Measurements from ENCODE around the gene PROSER1.
"Not testable (repeated sequence)": the region's sequence is repeated elsewhere in the genome, so short reads cannot be mapped to it uniquely, and the experiment has no call there.

PROSER1 gene

GRCh38 chr13:39037880-39038568 lies at the start of gene PROSER1, which contains the start of gene NHLRC3:
PROSER1 (minus strand) TSS chr13:39038089; CDS start chr13:39037242, 847 bp downstream.
NHLRC3 (plus strand) TSS chr13:39038456; CDS start chr13:39038640, 184 bp downstream.
- peak; percentile 84 for DNase-seq

GRCh38 chr13:39086251-39086945 lies 48.5 kb upstream of the PROSER1 start:
- not testable (repeated sequence) for DNase-seq

GRCh38 chr13:39073983-39074382 lies 36.1 kb upstream of the PROSER1 start:
- no peak for DNase-seq

GRCh38 chr13:39072842-39073241 lies 35.0 kb upstream of the PROSER1 start:
- DNase-seq, result no peak

GRCh38 chr13:39062004-39062403 lies 24.1 kb upstream of the PROSER1 start:
- no peak for DNase-seq

- DNase-seq, result no peak
Observed at GRCh38 chr13:39058040-39058439, 20.2 kb upstream of the PROSER1 start.

- DNase-seq, result no peak
Observed at GRCh38 chr13:39056018-39056417, 18.1 kb upstream of the PROSER1 start.

GRCh38 chr13:39054112-39054511 lies 16.2 kb upstream of the PROSER1 start:
- no peak for DNase-seq

- no peak for DNase-seq
Observed at GRCh38 chr13:39052944-39053343, 15.1 kb upstream of the PROSER1 start.

GRCh38 chr13:39051157-39051556 lies 13.3 kb upstream of the PROSER1 start:
- DNase-seq, result no peak

GRCh38 chr13:39049274-39049673 lies 11.4 kb upstream of the PROSER1 start:
- no peak for DNase-seq

GRCh38 chr13:39048806-39049205 lies 10.9 kb upstream of the PROSER1 start:
- no peak for DNase-seq

- no peak for DNase-seq
Observed at GRCh38 chr13:39047560-39047959, 9.7 kb upstream of the PROSER1 start.

GRCh38 chr13:39044536-39044935 lies 6.6 kb upstream of the PROSER1 start:
- DNase-seq, result no peak

GRCh38 chr13:39040206-39040605 lies 2.3 kb upstream of the PROSER1 start:
- no peak for DNase-seq

- no peak for DNase-seq
Observed at GRCh38 chr13:39039041-39039440, 1.2 kb upstream of the PROSER1 start.

GRCh38 chr13:39038569-39039030 lies 711 bp upstream of the PROSER1 start:
- DNase-seq, result peak; percentile 43

GRCh38 chr13:39037410-39037879 lies 444 bp downstream of the PROSER1 start:
- no peak for DNase-seq

GRCh38 chr13:39036212-39036611 lies 1.7 kb downstream of the PROSER1 start:
- peak; percentile 22 for DNase-seq

- DNase-seq, result no peak
Observed at GRCh38 chr13:39035799-39036198, 2.1 kb downstream of the PROSER1 start.

GRCh38 chr13:39035204-39035603 lies 2.7 kb downstream of the PROSER1 start:
- no peak for DNase-seq

GRCh38 chr13:39034085-39034484 lies 3.8 kb downstream of the PROSER1 start:
- no peak for DNase-seq

GRCh38 chr13:39032150-39032549 lies 5.7 kb downstream of the PROSER1 start:
- no peak for DNase-seq

- no peak for DNase-seq
Observed at GRCh38 chr13:39025433-39025839, 12.5 kb downstream of the PROSER1 start.
